8988T (cell line): ENCODE results near the gene OR5AU1.

Experiments
- DNase-seq: peaks from one replicate; pipeline ENCODE4 v3.0.0; 2011

The OR5AU1 gene

DNA sequence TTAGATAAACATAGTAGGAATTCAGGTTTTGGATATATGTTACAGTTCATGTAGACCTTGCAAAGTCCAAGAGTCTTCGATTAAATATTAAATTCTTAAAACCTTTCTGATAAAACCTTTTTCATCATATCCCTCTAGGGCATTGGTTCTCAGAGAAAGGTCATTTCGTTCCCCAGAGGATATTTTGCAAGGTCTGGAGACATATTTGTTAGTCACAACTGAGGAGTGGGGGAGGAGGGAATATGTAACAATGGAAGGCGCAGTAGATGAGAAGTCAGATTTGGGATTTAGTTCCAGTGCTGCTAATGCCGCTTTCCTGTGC, 49.7 kb downstream of the OR5AU1 start:
- DNase-seq: no peak

DNA sequence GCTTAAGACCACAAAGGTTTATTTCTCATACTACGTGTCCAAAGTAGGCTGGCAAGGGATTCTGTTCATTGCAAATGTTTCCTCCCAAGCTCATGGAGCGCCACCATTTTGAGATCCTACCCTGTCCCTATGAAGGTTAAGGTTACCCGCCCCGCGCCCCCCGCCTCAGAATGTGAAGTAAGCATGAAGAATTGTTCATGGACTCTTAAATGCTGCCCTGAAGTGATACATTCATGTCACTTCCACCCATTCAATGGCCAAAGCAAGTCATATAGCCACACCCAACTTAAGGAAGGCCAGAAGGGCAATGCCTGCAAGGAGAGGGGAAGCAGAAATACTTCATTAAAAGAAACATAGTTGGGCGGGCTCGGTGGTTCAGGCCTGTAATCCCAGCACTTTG, 50.8 kb downstream of the OR5AU1 start:
- no peak for DNase-seq
